ENCODE results near the gene SOST.

SOST gene

GRCh38 chr17:43740541-43740940, 18.1 kb downstream of the SOST start:
- DNase-seq = no peak

GRCh38 chr17:43737722-43738121, 20.9 kb downstream of the SOST start:
- DNase-seq = no peak

DNA sequence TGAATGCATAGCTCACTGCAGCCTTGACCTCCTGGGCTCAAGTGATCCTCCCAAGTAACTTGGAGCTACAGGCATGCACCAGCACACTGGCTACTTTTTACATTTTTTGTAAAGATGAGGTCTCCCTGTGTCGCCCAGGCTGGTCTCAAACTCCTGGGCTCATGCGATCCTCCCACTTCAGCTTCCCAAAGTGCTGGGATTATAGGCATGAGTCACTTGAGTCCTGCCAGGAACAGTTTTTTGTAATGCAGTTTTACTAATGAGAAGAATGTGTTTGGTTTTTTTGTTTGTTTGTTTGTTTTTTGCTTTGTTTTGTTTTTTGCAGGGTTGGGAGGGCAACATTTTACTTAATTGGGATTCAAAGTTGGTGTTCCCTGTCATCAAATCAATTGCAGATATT, 22.2 kb downstream of the SOST start:
- DNase-seq = no peak

- DNase-seq = no peak
Observed at GRCh38 chr17:43734376-43734775, 24.2 kb downstream of the SOST start.

- no peak for DNase-seq
Observed at GRCh38 chr17:43733956-43734355, 24.6 kb downstream of the SOST start.

- DNase-seq = no peak
Observed at GRCh38 chr17:43732958-43733357, 25.6 kb downstream of the SOST start.

- no peak for DNase-seq
Observed at GRCh38 chr17:43728081-43728480, 30.5 kb downstream of the SOST start.

DNA sequence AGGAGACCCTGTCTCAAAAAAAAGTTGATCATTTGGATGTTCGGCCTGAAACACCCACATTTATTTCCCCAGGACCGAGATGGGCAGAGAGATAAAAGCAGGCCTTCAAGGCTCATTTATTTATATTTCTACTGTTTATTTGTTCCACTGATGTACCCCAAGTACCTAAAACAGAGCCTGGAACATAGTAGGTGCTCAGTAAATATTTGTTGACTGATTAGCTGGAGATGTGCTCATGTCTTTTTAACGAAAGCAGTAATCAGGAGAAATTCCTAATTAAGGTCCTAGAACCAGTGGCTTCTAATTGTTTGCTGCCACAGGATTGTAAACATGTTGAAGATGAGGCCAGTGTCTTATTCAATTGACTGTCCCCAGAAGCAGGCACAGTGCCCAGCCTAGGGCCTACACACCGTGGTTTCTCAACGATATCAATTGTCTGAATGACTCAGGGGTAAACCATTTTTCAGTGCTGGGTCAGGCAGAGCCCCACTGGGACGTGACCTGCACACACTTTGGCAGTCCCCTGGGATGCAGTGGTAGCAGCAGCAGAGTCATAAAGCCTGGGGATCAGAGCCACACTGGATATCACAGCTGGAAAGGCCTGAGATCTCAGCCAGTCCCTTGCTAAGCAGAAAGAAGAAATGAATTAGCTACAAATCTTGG, 34.8 kb downstream of the SOST start:
- DNase-seq = no peak

DNA sequence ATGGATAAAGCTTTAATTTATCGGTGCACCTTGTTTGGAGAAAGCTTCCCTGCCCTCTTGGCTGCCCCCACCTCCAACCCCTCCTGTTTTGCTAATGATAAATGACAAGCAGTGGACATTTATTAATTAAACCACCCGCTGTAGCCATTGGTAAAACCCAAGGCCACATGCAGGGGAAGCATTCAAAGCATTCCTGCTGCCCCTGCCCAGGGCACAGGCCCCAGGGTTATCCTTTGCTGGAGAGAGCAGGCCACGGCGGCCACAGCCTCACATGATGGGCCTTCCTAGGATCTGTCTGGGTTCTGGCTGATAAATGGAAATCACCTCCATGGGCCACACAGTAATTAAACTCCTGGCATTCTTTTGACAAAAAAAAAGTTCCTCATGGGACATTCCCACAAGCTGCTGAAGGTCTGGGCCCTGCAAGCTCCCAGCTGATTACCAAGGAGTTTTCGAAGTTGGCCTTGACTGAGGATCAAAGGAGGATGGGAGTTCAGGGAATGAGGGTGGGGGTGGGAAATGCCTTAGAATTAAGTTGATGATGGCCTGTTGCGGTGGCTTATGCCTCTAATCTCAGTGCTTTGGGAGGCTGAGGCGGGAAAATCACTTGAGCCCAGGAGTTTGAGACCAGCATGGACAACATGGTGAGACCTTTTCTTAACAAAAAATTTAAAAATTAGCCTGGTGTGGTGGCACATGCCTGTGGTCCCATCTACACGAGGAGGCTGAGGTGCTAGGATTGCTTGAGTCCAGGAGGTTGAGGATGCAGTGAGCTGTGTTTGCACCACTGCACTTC, 35.5 kb downstream of the SOST start:
- DNase-seq = no peak

DNA sequence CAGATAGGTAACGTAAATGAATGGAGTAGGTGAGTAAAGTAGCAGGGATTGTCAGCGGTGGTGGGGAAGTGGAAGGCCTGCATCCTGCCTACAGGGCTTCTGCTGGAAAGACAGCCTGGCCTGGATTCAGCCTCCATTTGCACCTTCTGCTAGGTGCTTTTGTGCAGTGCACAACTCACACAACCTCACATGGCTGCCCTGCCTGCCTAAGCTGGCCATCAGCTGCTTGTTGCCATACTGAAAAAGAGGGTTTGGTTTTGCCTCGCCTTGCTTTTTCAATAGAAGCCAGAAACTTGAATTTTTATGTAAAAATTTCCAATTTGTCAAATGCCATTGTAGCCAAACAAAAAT, 36.3 kb downstream of the SOST start:
- no peak for DNase-seq

GRCh38 chr17:43721537-43722268, 36.9 kb downstream of the SOST start:
- DNase-seq = no peak

GRCh38 chr17:43720311-43721060, 38.1 kb downstream of the SOST start:
- peak; percentile 87 for DNase-seq

DNA sequence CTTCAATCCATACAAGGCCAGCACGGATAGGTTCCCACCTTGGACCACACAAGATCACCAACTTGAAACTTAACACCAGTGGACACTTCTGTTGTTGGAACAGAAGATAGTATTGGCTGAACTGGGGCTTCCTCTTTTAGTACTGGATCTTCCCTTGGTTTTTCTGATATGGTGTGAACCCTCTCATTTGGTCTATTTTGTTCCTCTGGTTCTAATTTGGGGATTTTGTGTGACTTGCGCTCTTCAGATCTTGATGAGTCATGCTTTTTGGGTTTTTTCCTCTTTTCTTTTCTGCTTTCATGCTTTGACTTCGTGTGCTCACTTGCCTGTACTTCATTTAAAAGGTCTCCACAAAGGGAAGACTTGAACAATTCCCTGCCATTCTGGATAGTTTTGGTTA, 39.0 kb downstream of the SOST start:
- DNase-seq = no peak

DNA sequence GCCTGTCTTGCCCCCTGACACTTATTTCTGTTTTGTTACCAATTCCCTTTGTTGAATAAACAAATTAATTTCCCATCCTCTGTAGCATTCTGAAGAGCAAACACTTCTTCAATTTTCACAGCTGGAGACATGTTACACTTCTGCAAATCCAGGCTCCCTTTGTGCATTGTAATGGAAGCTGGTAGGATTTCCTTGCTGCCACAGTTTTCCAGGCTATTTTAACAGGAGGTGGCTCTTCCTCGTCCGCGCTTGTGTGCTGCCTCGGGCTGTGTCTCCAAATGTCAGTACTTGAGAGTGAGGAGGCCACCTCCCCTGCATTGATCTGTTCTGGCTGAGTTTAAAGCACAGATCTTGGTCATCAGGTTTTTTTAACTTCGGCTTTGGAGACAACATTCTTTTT, 40.0 kb downstream of the SOST start:
- no peak for DNase-seq

DNA sequence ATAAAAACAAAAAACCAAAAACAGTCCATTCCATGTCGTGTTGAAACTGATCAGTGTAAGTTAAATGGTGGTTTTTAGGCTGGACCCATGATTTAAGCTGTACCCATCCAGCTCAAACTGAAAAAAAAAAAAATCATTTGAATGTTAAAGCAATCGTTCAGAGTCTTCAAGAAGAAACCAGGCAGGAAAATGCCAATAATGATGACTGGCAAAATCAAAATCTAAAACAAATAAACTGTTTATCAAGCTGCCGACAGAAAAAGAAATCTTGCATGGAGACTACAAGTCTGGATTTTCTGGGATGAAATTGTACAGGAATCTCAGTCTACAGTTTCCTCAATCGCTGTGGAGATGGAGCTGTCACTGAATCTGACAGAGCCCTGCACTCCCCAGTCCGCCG, 40.7 kb downstream of the SOST start:
- no peak for DNase-seq

DNA sequence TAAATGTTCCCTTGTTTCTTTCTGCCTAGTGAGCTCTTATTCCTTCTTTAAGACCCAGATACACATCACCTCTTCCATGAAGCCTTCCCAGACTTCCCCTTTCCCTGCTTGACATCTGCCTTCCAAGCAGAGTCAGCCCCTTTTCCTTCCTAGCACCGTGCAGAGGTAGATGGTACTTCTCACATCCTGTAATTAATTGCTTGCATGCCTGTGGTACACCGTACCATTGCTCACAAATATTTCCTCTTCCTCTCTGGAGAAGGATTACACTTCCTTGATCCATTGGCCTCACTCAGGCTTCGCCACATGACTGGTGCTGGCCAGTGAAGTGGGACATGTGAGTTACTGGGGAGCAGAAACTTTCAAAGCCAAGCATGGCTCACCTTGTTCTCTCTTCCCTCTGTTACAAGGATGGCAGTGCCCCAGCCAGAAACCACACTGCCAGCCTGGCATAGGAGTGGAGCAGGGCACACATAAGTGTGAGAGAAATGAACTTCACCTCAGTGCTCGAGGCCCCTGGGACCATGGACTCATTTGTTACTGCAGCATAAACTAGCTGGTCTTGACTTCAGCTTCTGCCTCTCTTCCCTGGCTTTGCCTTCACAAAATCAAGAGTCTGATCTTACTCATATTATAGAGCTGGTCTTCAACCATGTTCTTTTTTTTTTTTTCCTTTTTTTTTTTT, 44.0 kb downstream of the SOST start:
- no peak for DNase-seq

DNA sequence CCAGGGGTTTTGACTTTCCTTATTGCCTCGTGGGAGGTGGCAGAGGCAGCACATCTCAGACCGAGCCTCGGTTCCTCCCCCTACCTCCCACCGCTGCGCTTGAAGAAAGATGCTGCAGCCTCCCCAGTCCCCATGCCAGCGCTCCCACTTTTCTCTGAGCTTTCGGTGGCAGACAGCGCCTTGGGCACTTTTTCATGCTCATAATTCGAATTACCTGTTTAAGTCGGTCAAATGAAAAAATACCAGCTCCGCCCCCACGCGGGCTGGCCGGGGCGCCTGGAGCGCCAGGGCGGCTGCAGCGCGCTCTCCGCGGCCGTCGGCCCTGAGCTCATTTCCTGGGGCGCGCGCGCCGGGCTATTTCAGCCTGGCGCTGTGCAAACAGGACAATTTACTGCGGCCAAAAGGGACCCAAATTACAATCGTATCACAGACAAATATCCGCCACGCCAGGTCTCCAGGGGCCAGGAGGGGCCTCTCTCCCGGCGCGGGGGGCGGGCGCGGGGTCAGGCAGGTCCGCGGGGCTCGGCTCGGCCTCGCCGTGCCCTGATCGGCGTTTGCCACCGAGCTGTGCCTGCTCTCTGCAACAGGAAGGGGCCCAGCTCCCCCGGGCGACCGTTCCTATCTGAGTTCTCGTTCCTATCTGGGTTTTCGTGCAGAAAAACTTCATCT, 45.0 kb downstream of the SOST start:
- DNase-seq = peak; percentile 59

GRCh38 chr17:43712397-43712796, 46.2 kb downstream of the SOST start:
- DNase-seq = no peak

DNA sequence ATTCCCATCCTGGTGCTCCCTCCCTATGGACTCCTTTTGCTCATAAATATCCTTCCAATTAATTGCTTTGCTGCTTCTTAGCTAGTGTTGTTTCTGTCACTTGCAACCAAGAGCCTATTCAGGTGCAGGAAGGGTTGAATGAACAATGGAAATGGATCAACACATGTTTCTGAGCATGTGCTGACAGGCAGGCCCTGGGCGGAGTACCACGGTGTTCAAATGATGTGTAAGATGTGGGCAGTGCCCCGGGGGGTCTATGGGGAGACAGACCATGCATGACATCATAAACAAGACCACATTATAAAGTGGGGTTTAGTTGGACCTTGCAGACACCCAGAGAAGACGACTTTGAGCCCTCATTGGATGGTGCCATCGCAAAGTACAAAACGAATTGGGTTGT, 48.5 kb downstream of the SOST start:
- DNase-seq = no peak

DNA sequence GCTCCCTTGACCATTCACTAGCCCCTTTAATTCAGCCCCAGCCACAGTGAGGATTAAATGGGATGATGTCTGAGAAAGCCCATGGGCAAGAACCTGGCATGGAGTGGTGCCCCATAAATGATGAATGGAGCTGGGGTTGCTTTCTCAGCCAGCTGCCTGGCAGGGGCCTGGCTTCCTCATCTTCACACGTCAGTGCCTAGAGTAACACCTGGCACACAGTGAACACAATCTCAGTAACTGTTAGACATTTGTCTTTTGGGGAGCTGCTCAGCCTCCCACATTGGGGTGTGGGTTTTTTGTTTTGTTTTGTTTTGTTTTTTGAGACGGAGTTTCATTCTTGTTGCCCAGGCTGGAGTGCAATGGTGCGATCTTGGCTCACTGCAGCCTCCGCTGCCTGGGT, 49.4 kb downstream of the SOST start:
- no peak for DNase-seq

DNA sequence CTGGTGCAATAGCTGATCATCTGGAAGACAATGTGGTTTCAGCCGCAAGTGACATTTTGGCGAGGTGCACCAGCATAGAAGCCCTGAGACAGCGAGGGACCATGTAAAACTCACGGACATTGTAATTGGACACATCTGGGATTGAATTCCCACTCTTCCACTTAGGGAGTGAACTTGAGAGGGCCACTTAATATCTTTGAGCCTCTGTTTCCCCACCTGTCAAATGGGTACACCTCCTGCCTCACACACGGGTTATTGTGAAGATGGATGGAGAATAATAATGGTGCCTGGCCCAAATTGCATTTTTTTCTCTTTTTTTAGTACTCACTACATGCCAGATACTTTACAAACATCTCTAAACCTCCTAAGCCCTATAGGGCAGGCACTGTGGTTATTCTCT, 51.4 kb downstream of the SOST start:
- DNase-seq = no peak

DNA sequence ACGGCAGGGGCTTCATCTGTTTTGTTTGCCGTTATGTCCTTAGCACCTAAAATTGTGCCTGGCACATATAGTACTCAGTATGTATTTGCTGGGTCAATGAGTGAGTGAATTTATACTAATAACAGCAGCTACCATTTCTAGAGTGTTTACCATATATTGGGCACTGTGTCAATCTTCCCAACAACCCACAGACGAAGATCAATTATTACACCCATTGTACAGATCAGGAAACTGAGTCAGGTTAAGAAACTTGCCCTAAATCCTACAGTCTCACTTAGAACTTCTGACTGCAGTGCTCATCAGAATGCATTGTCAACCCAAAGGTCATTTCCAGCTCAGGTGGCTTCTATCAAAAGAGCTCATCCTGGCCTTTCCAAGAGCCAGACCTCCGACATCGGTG, 52.4 kb downstream of the SOST start:
- DNase-seq = no peak

Measured in activated CD8-positive, alpha-beta memory T cell treated with anti-CD3 and anti-CD28 coated beads, Interleukin-2, amount 50 U/mL, for 48 hours (primary cell).